GM23248 (cell line): ENCODE data around the gene ZMIZ2.

ENCODE experiments used
- EZH2 ChIP-seq: fragments of 200-600 bp; sonication (generic); IDR thresholded peaks from 2 replicates; pipeline ENCODE4 v1.6.1; 2018; ENCODE audit warnings: antibody characterized with exemption, mild to moderate bottlenecking; ENCODE audit not compliant: insufficient read depth, poor library complexity, severe bottlenecking
- EZH2phosphoT487 ChIP-seq: fragments of 200-600 bp; sonication (generic); IDR thresholded peaks from 2 replicates; pipeline ENCODE4 v1.6.1; 2018; ENCODE audit warnings: antibody characterized with exemption, moderate library complexity, mild to moderate bottlenecking, low read depth; ENCODE audit not compliant: insufficient read depth

- TF ChIP-seq EZH2 (no peak), EZH2phosphoT487 (no peak)
Measured at GRCh38 chr7:44752822-44753221, 4.2 kb downstream of the ZMIZ2 start.
